Mesenchymal stem cell (in vitro differentiated cells and primary cell): Measurements from ENCODE around the gene CD34.

Experiments used
- DNase-seq: peaks from one replicate; pipeline ENCODE4 v3.0.0-alpha.2; 2013
- H2AFZ ChIP-seq: one replicate; pipeline ENCODE4 v1.6.1; 2013; ENCODE audit warnings: low read depth, mild to moderate bottlenecking, control low read depth, inconsistent platforms, low read length, moderate library complexity
- H2AK5ac ChIP-seq: 2 replicates; pipeline ENCODE4 v1.6.1; 2013; ENCODE audit warnings: low read length, moderate library complexity, mild to moderate bottlenecking, inconsistent platforms; ENCODE audit not compliant: severe bottlenecking
- H2BK120ac ChIP-seq: one replicate; pipeline ENCODE4 v1.6.1; 2013; ENCODE audit warnings: low read depth, mild to moderate bottlenecking, inconsistent platforms, low read length, moderate library complexity
- H2BK12ac ChIP-seq, 2 experiments: one replicate each; pipeline ENCODE4 v1.6.1; 2013; ENCODE audit warnings: inconsistent platforms in 2 of 2, low read length in 2 of 2, mild to moderate bottlenecking in 2 of 2, moderate library complexity in 2 of 2, control low read depth in 1 of 2
- H2BK15ac ChIP-seq: one replicate; pipeline ENCODE4 v1.6.1; 2013; ENCODE audit warnings: mild to moderate bottlenecking, low read depth, inconsistent platforms; ENCODE audit not compliant: poor library complexity, severe bottlenecking
- H2BK5ac ChIP-seq: 2 replicates; pipeline ENCODE4 v1.6.1; 2013; ENCODE audit warnings: low read depth, mild to moderate bottlenecking, low read length, control low read depth, inconsistent platforms; ENCODE audit not compliant: poor library complexity, severe bottlenecking
- H3K14ac ChIP-seq, 2 experiments: one replicate each; pipeline ENCODE4 v1.6.1; 2013; ENCODE audit warnings: inconsistent platforms in 2 of 2, low read length in 2 of 2, control low read depth in 1 of 2, mild to moderate bottlenecking in 1 of 2, moderate library complexity in 1 of 2
- H3K18ac ChIP-seq, 2 experiments: one replicate each; pipeline ENCODE4 v1.6.1; 2013; ENCODE audit warnings: inconsistent platforms in 2 of 2, low read length in 2 of 2, control low read depth in 1 of 2, low read depth in 1 of 2, mild to moderate bottlenecking in 1 of 2
- H3K23ac ChIP-seq, 2 experiments: one replicate each; pipeline ENCODE4 v1.6.1; 2013; ENCODE audit warnings: inconsistent platforms in 2 of 2, low read length in 2 of 2, mild to moderate bottlenecking in 2 of 2, moderate library complexity in 2 of 2, control low read depth in 1 of 2
- H3K27ac ChIP-seq: 2 replicates; pipeline ENCODE4 v1.5.1; 2013; ENCODE audit warnings: mild to moderate bottlenecking, moderate library complexity, low read length, control low read depth, inconsistent platforms; ENCODE audit not compliant: poor library complexity, severe bottlenecking
- H3K27me3 ChIP-seq, 2 experiments: 2 replicates each; pipeline versions ENCODE4 v1.6.1 to v1.7.0; 2013; ENCODE audit warnings: low read length in 2 of 2, mild to moderate bottlenecking in 2 of 2, moderate library complexity in 2 of 2, control low read depth in 1 of 2, inconsistent platforms in 1 of 2; ENCODE audit not compliant: control insufficient read depth in 1 of 2, insufficient read depth in 1 of 2
- H3K36me3 ChIP-seq, 2 experiments: 2 replicates each; pipeline versions ENCODE4 v1.6.1 to v1.7.0; 2013; ENCODE audit warnings: low read length in 2 of 2, control low read depth in 1 of 2, inconsistent platforms in 1 of 2, low read depth in 1 of 2, mild to moderate bottlenecking in 1 of 2; ENCODE audit not compliant: insufficient read depth in 2 of 2, control insufficient read depth in 1 of 2
- H3K4ac ChIP-seq, 2 experiments: one replicate each; pipeline ENCODE4 v1.6.1; 2013; ENCODE audit warnings: inconsistent platforms in 2 of 2, low read length in 2 of 2, mild to moderate bottlenecking in 2 of 2, moderate library complexity in 2 of 2, control low read depth in 1 of 2, low read depth in 1 of 2
- H3K4me1 ChIP-seq: 2 replicates; pipeline ENCODE4 v1.6.1; 2013; ENCODE audit warnings: low read depth, low read length, control low read depth; ENCODE audit not compliant: control insufficient read depth, insufficient read depth
- H3K4me2 ChIP-seq: 2 replicates; pipeline ENCODE4 v1.6.1; 2013; ENCODE audit warnings: low read length, mild to moderate bottlenecking, inconsistent platforms; ENCODE audit not compliant: poor library complexity, severe bottlenecking
- H3K4me3 ChIP-seq, 2 experiments: 2 replicates each; pipeline versions ENCODE4 v1.5.1 to v1.7.0; 2013; ENCODE audit warnings: low read length in 2 of 2, mild to moderate bottlenecking in 2 of 2, control low read depth in 1 of 2, low read depth in 1 of 2; ENCODE audit not compliant: insufficient read depth in 1 of 2
- H3K79me1 ChIP-seq: replicated peaks from 2 replicates; pipeline ENCODE4 v1.6.1; 2013; ENCODE audit warnings: mild to moderate bottlenecking, control low read depth, low read length, inconsistent platforms; ENCODE audit not compliant: poor library complexity, severe bottlenecking
- H3K9ac ChIP-seq: 2 replicates; pipeline ENCODE4 v1.7.0; 2013; ENCODE audit warnings: mild to moderate bottlenecking, low read length, moderate library complexity
- H3K9me3 ChIP-seq: 2 replicates; pipeline ENCODE4 v1.7.0; 2013; ENCODE audit warnings: mild to moderate bottlenecking, low read length; ENCODE audit not compliant: control insufficient read depth
- H4K8ac ChIP-seq: one replicate; pipeline ENCODE4 v1.6.1; 2013; ENCODE audit warnings: inconsistent platforms, mild to moderate bottlenecking, low read length, moderate library complexity
- H4K91ac ChIP-seq: one replicate; pipeline ENCODE4 v1.6.1; 2013; ENCODE audit warnings: mild to moderate bottlenecking, low read length, inconsistent platforms
- WGBS: methylation state at CpG from one replicate; pipeline ENCODE4 v1.1.7; 2013; ENCODE audit warnings: mixed read lengths; 5-methylcytosine and 5-hydroxymethylcytosine counted together

Gene CD34

GRCh38 chr1:207837673-207838072 lies 73.3 kb downstream of the CD34 start:
- Histone ChIP-seq H2BK5ac (no peak overlapping the region), H3K4me3 (no peak overlapping the region), H2BK12ac (no peak overlapping the region), H3K18ac (no peak overlapping the region), H4K8ac (no peak overlapping the region), H3K36me3 (peaks cover 0 to 3% of the 10 kb centered on the region in 2 experiments), H3K9me3 (no peaks in the 10 kb centered on the region), H3K4me1 (peaks cover 1% of the 10 kb centered on the region), H2BK15ac (no peak overlapping the region), H3K4ac (no peak overlapping the region), H3K79me1 (peaks cover 14% of the 10 kb centered on the region), H4K91ac (no peak overlapping the region), H3K4me2 (no peak overlapping the region), H3K14ac (no peak overlapping the region), H2AK5ac (no peak overlapping the region), H2BK120ac (no peak overlapping the region), H2AFZ (no peak overlapping the region), H3K23ac (no peak overlapping the region), H3K9ac (no peak overlapping the region), H3K27ac (no peak overlapping the region), H3K27me3 (no peaks in the 10 kb centered on the region)
- WGBS, result 100% methylated on average over 1 of the region's 4 CpGs
- DNase-seq, result no peak

- H3K14ac ChIP-seq, result peak overlapping the region in 1 of 2 experiments; percentile 35
- no peak overlapping the region for H3K9ac ChIP-seq
- H4K8ac ChIP-seq, result no peak overlapping the region
- no peak overlapping the region for H2BK120ac ChIP-seq
- no peak overlapping the region for H4K91ac ChIP-seq
- H3K4me1 ChIP-seq, result peaks cover 1% of the 10 kb centered on the region
- H2BK5ac ChIP-seq, result no peak overlapping the region
- H2BK12ac ChIP-seq, result peak overlapping the region in 1 of 2 experiments; percentile 33
- peak overlapping the region in 1 of 2 experiments; percentile 0 for H3K4me3 ChIP-seq
- peaks cover 0 to 3% of the 10 kb centered on the region in 2 experiments for H3K36me3 ChIP-seq
- no peak for DNase-seq
- no peaks in the 10 kb centered on the region for H3K9me3 ChIP-seq
- no peak overlapping the region for H3K4ac ChIP-seq
- H3K23ac ChIP-seq, result no peak overlapping the region
- 95% methylated on average over 15 of the region's 15 CpGs for WGBS
- H3K27ac ChIP-seq, result no peak overlapping the region
- peaks cover 12% of the 10 kb centered on the region for H3K79me1 ChIP-seq
- H3K18ac ChIP-seq, result no peak overlapping the region
- H3K4me2 ChIP-seq, result no peak overlapping the region
- H2AK5ac ChIP-seq, result no peak overlapping the region
- H2BK15ac ChIP-seq, result no peak overlapping the region
- no peak overlapping the region for H2AFZ ChIP-seq
- no peaks in the 10 kb centered on the region for H3K27me3 ChIP-seq
Observed at GRCh38 chr1:207836591-207837347, 74.2 kb downstream of the CD34 start.

- Histone ChIP-seq H3K23ac (no peak overlapping the region), H3K79me1 (peaks cover 15% of the 10 kb centered on the region), H3K4me3 (no peak overlapping the region), H3K18ac (no peak overlapping the region), H2AFZ (no peak overlapping the region), H3K4me1 (peaks cover 1% of the 10 kb centered on the region), H3K9ac (no peak overlapping the region), H3K36me3 (peaks cover 0 to 3% of the 10 kb centered on the region in 2 experiments), H3K4me2 (no peak overlapping the region), H3K27me3 (no peaks in the 10 kb centered on the region), H2BK5ac (no peak overlapping the region), H2AK5ac (no peak overlapping the region), H2BK15ac (no peak overlapping the region), H4K8ac (no peak overlapping the region), H3K9me3 (no peaks in the 10 kb centered on the region), H3K4ac (no peak overlapping the region), H2BK120ac (no peak overlapping the region), H4K91ac (no peak overlapping the region), H3K14ac (no peak overlapping the region), H3K27ac (no peak overlapping the region), H2BK12ac (no peak overlapping the region)
- DNase-seq, result no peak
- 96% methylated on average over 6 of the region's 6 CpGs for WGBS
Observed at GRCh38 chr1:207835958-207836357, 75.0 kb downstream of the CD34 start.

- no peaks in the 10 kb centered on the region for H3K9me3 ChIP-seq
- H3K18ac ChIP-seq, result no peak overlapping the region
- H4K91ac ChIP-seq, result no peak overlapping the region
- no peak overlapping the region for H3K14ac ChIP-seq
- H3K9ac ChIP-seq, result no peak overlapping the region
- H3K36me3 ChIP-seq, result peaks cover 0 to 3% of the 10 kb centered on the region in 2 experiments
- no peak overlapping the region for H3K4me3 ChIP-seq
- H3K27ac ChIP-seq, result no peak overlapping the region
- peaks cover 17% of the 10 kb centered on the region for H3K79me1 ChIP-seq
- no peak overlapping the region for H3K4ac ChIP-seq
- no peak overlapping the region for H2BK15ac ChIP-seq
- H2BK120ac ChIP-seq, result no peak overlapping the region
- no peak overlapping the region for H2BK5ac ChIP-seq
- 92% methylated on average over 7 of the region's 7 CpGs for WGBS
- no peak overlapping the region for H3K4me2 ChIP-seq
- no peak overlapping the region for H3K23ac ChIP-seq
- DNase-seq, result no peak
- peaks cover 1% of the 10 kb centered on the region for H3K4me1 ChIP-seq
- no peaks in the 10 kb centered on the region for H3K27me3 ChIP-seq
- H2AK5ac ChIP-seq, result no peak overlapping the region
- H2BK12ac ChIP-seq, result no peak overlapping the region
- H2AFZ ChIP-seq, result no peak overlapping the region
- H4K8ac ChIP-seq, result no peak overlapping the region
Observed at GRCh38 chr1:207833956-207834660, 76.8 kb downstream of the CD34 start.
